IMR-90 (cell line): ENCODE results near the gene NKX1-1. TPM values are rescaled to one million over a fixed set of nuclear protein-coding genes. Genes with fewer than 3 reads are reported as not detected.

Experiments
- ATAC-seq: fragments of 200-7000 bp; cut with Tn5 transposase; 2 replicates; pipeline ENCODE4 v1.9.1; 2020; ENCODE audit warnings: low read depth, mild to moderate bottlenecking, moderate library complexity
- BruUV-seq: library from RNA; stranded (reverse); fragments of 400-500 nt; replicated peaks from 2 replicates; lab custom pipeline; 2021; lab: Mats Ljungman, UMichigan
- CTCF ChIA-PET: fragments of 300-600 bp; formaldehyde crosslinking; extraction: SDS; loops from one replicate; lab custom pipeline; 2021; ENCODE audit warnings: antibody characterized with exemption; lab: Yijun Ruan, JAX
- POLR2A ChIA-PET: fragments of 300-600 bp; sonication (Branson Sonifier 250); formaldehyde crosslinking; loops from one replicate; lab custom pipeline; 2022; ENCODE audit warnings: antibody characterized with exemption; ENCODE audit not compliant: unreplicated experiment; lab: Charles Lee
- DNase-seq: peaks from one replicate; pipeline ENCODE4 v3.0.0; 2013
- H2AFZ ChIP-seq: replicated peaks from 2 replicates; pipeline ENCODE3; 2013; ENCODE audit warnings: low read length, mild to moderate bottlenecking; ENCODE audit not compliant: poor library complexity
- H2AK5ac ChIP-seq: 2 replicates; pipeline ENCODE4 v1.6.1; 2013; ENCODE audit warnings: low read depth, low read length, inconsistent platforms
- H2AK9ac ChIP-seq: replicated peaks from 2 replicates; pipeline ENCODE3; 2013; ENCODE audit warnings: mild to moderate bottlenecking, low read depth, low read length, moderate library complexity; ENCODE audit not compliant: poor library complexity
- H2BK120ac ChIP-seq: 2 replicates; pipeline ENCODE4 v1.6.1; 2013; ENCODE audit warnings: low read depth, low read length, inconsistent platforms
- H2BK15ac ChIP-seq: 3 replicates; pipeline ENCODE4 v1.6.1; 2013; ENCODE audit warnings: low read depth, low read length, inconsistent platforms
- H2BK20ac ChIP-seq: 2 replicates; pipeline ENCODE4 v1.6.1; 2013; ENCODE audit warnings: low read depth, mild to moderate bottlenecking, inconsistent platforms, low read length, moderate library complexity
- H2BK5ac ChIP-seq: 2 replicates; pipeline ENCODE4 v1.6.1; 2013; ENCODE audit warnings: mild to moderate bottlenecking, low read depth, low read length, inconsistent platforms; ENCODE audit not compliant: poor library complexity, severe bottlenecking
- H3K14ac ChIP-seq: replicated peaks from 2 replicates; pipeline ENCODE4 v1.6.1; 2013; ENCODE audit warnings: low read depth, low read length, inconsistent platforms
- H3K18ac ChIP-seq: 2 replicates; pipeline ENCODE4 v1.6.1; 2013; ENCODE audit warnings: low read depth, low read length, control low read depth
- H3K23ac ChIP-seq: 2 replicates; pipeline ENCODE4 v1.6.1; 2013; ENCODE audit warnings: low read depth, low read length, inconsistent platforms
- H3K27ac ChIP-seq: 2 replicates; pipeline ENCODE4 v1.5.1; 2013; ENCODE audit warnings: mild to moderate bottlenecking, control low read depth, low read length; ENCODE audit not compliant: insufficient read depth
- H3K27me3 ChIP-seq: 2 replicates; pipeline ENCODE4 v1.6.1; 2013; ENCODE audit warnings: low read length; ENCODE audit not compliant: control insufficient read depth, insufficient read depth
- H3K36me3 ChIP-seq: 2 replicates; pipeline ENCODE4 v1.6.1; 2013; ENCODE audit warnings: low read length, mixed read lengths; ENCODE audit not compliant: control insufficient read depth, insufficient read depth
- H3K4ac ChIP-seq: 2 replicates; pipeline ENCODE4 v1.6.1; 2013; ENCODE audit warnings: low read depth, low read length, inconsistent platforms
- H3K4me1 ChIP-seq: 2 replicates; pipeline ENCODE4 v1.6.1; 2013; ENCODE audit warnings: low read length, mixed read lengths; ENCODE audit not compliant: control insufficient read depth, insufficient read depth
- H3K4me2 ChIP-seq: 2 replicates; pipeline ENCODE4 v1.6.1; 2013; ENCODE audit warnings: low read depth, mild to moderate bottlenecking, control low read depth, low read length, moderate library complexity
- H3K4me3 ChIP-seq: 2 replicates; pipeline ENCODE4 v1.5.1; 2013; ENCODE audit warnings: low read depth, mild to moderate bottlenecking, control low read depth, low read length, moderate library complexity; ENCODE audit not compliant: insufficient read depth
- H3K56ac ChIP-seq: 2 replicates; pipeline ENCODE4 v1.6.1; 2013; ENCODE audit warnings: low read length, inconsistent platforms; ENCODE audit not compliant: insufficient read depth; ENCODE audit errors: extremely low read depth
- H3K79me1 ChIP-seq, 2 experiments: 2 replicates each; pipeline ENCODE4 v1.6.1; 2013; ENCODE audit warnings: low read length in 2 of 2, inconsistent platforms in 1 of 2, low read depth in 1 of 2
- H3K9ac ChIP-seq: 2 replicates; pipeline ENCODE4 v1.6.1; 2013; ENCODE audit warnings: low read depth, low read length, control low read depth
- H3K9me1 ChIP-seq: 2 replicates; pipeline ENCODE4 v1.6.1; 2013; ENCODE audit warnings: low read length, inconsistent platforms; ENCODE audit not compliant: insufficient read depth
- H3K9me3 ChIP-seq: 2 replicates; pipeline ENCODE4 v1.6.1; 2013; ENCODE audit warnings: low read length; ENCODE audit not compliant: control insufficient read depth, insufficient read depth
- H4K20me1 ChIP-seq: 2 replicates; pipeline ENCODE4 v1.6.1; 2013; ENCODE audit warnings: low read length, inconsistent platforms; ENCODE audit not compliant: insufficient read depth
- H4K5ac ChIP-seq: 2 replicates; pipeline ENCODE4 v1.6.1; 2013; ENCODE audit warnings: mild to moderate bottlenecking, low read depth, low read length, control low read depth
- H4K8ac ChIP-seq, 2 experiments: 2 replicates each; pipeline ENCODE4 v1.6.1; 2013; ENCODE audit warnings: low read depth in 2 of 2, low read length in 2 of 2, control low read depth in 1 of 2, inconsistent platforms in 1 of 2
- H4K91ac ChIP-seq: 2 replicates; pipeline ENCODE4 v1.6.1; 2013; ENCODE audit warnings: low read depth, low read length, inconsistent platforms; ENCODE audit not compliant: insufficient read depth
- BHLHE40 ChIP-seq: fragments of 150-350 bp; IDR thresholded peaks from 2 replicates; pipeline ENCODE4 v1.6.1; 2016; ENCODE audit warnings: mild to moderate bottlenecking, low read depth, low read length
- CEBPB ChIP-seq: IDR thresholded peaks from 2 replicates; pipeline ENCODE4 v1.6.1; 2012; ENCODE audit warnings: low read depth, low read length, improper control_type of control experiment
- CHD1 ChIP-seq: IDR thresholded peaks from 2 replicates; pipeline ENCODE4 v1.6.1; 2012; ENCODE audit warnings: low read depth, low read length, improper control_type of control experiment
- FOS ChIP-seq: fragments of 150-350 bp; IDR thresholded peaks from 2 replicates; pipeline ENCODE4 v1.6.1; 2016; ENCODE audit warnings: low read depth, low read length
- MAFK ChIP-seq: IDR thresholded peaks from 2 replicates; pipeline ENCODE4 v1.6.1; 2012; ENCODE audit warnings: low read depth, low read length, improper control_type of control experiment
- MAZ ChIP-seq: IDR thresholded peaks from 2 replicates; pipeline ENCODE4 v1.6.1; 2012; ENCODE audit warnings: low read depth, mild to moderate bottlenecking, low read length, improper control_type of control experiment, moderate library complexity, borderline replicate concordance
- MXI1 ChIP-seq: IDR thresholded peaks from 2 replicates; pipeline ENCODE4 v1.6.1; 2012; ENCODE audit warnings: low read depth, mild to moderate bottlenecking, low read length, moderate library complexity, borderline replicate concordance
- NFE2L2 ChIP-seq: fragments of 150-350 bp; IDR thresholded peaks from 2 replicates; pipeline ENCODE4 v1.6.1; 2016; ENCODE audit warnings: low read depth, mild to moderate bottlenecking, low read length
- POLR2A ChIP-seq: IDR thresholded peaks from 2 replicates; pipeline ENCODE4 v1.6.1; 2012; ENCODE audit warnings: mild to moderate bottlenecking, low read depth, low read length
- RAD21 ChIP-seq: IDR thresholded peaks from 2 replicates; pipeline ENCODE4 v1.6.1; 2012; ENCODE audit warnings: low read length, improper control_type of control experiment
- RCOR1 ChIP-seq: IDR thresholded peaks from 2 replicates; pipeline ENCODE4 v1.6.1; 2012; ENCODE audit warnings: mild to moderate bottlenecking, low read length, improper control_type of control experiment; ENCODE audit not compliant: insufficient replicate concordance
- RFX5 ChIP-seq: IDR thresholded peaks from 2 replicates; pipeline ENCODE4 v1.8.0; 2012; ENCODE audit warnings: low read depth, mild to moderate bottlenecking, low read length, moderate library complexity
- SMC3 ChIP-seq: fragments of 150-350 bp; IDR thresholded peaks from 2 replicates; pipeline ENCODE4 v1.6.1; 2016; ENCODE audit warnings: low read depth, mild to moderate bottlenecking, antibody characterized with exemption, low read length, moderate library complexity
- WGBS, 2 experiments: methylation state at CpG; one replicate each; pipeline versions ENCODE4 v1.1.5 to v1.1.7; 2013; ENCODE audit warnings: missing lambda C conversion rate in 2 of 2; ENCODE audit not compliant: insufficient read length in 1 of 2; ENCODE audit errors: extremely low coverage in 2 of 2; 5-methylcytosine and 5-hydroxymethylcytosine counted together
- dilution Hi-C: fragments of 300-500 bp; cut with HindIII; formaldehyde crosslinking; loops from one replicate; pipeline ENCODE4 v1.14.3; 2018; ENCODE audit warnings: low sequenced_read_pairs; ENCODE audit not compliant: unreplicated experiment
- in situ Hi-C: fragments of 300-500 bp; cut with MboI; formaldehyde crosslinking; loops from 3 replicates; pipeline ENCODE4 v1.14.3; 2019; ENCODE audit warnings: low sequenced_read_pairs, inconsistent platforms, mixed read lengths
- intact Hi-C: fragments of 100-400 bp; cut with micrococcal nuclease; formaldehyde crosslinking; loops from 2 replicates; pipeline ENCODE4 v1.10.0; 2022
- polyA plus RNA-seq, 3 experiments: library from polyadenylated mRNA; depleted of rRNA; stranded (reverse); fragments of >200 nt; gene quantifications; 2 replicates each; pipeline ENCODE4 v1.2.3, GENCODE V29; 2012; ENCODE audit warnings: low replicate concordance in 1 of 3
- total RNA-seq: library from RNA; depleted of rRNA; stranded (reverse); fragments of >200 nt; gene quantifications from 2 replicates; pipeline ENCODE4 v1.2.3, GENCODE V29; 2012
- TF ChIP-seq, protein P1 (sequence below): fragments of 150-350 bp; IDR thresholded peaks from 2 replicates; pipeline ENCODE4 v1.6.1; 2016; ENCODE audit warnings: low read depth, mild to moderate bottlenecking, low read length, moderate library complexity, borderline replicate concordance
- TF ChIP-seq, protein P2 (sequence below): conservative IDR thresholded peaks from 2 replicates; pipeline ENCODE4 v1.5.1; 2012; ENCODE audit warnings: mild to moderate bottlenecking, low read depth, low read length, improper control_type of control experiment
- TF ChIP-seq, protein P3 (sequence below): fragments of 150-350 bp; IDR thresholded peaks from 2 replicates; pipeline ENCODE4 v1.6.1; 2017; ENCODE audit warnings: mild to moderate bottlenecking, antibody characterized with exemption, low read length, low read depth

NKX1-1 gene
- total and polyA plus RNA-seq, 2 of the 4 experiments (the other 2 are of a cell fraction), result not detected

DNA sequence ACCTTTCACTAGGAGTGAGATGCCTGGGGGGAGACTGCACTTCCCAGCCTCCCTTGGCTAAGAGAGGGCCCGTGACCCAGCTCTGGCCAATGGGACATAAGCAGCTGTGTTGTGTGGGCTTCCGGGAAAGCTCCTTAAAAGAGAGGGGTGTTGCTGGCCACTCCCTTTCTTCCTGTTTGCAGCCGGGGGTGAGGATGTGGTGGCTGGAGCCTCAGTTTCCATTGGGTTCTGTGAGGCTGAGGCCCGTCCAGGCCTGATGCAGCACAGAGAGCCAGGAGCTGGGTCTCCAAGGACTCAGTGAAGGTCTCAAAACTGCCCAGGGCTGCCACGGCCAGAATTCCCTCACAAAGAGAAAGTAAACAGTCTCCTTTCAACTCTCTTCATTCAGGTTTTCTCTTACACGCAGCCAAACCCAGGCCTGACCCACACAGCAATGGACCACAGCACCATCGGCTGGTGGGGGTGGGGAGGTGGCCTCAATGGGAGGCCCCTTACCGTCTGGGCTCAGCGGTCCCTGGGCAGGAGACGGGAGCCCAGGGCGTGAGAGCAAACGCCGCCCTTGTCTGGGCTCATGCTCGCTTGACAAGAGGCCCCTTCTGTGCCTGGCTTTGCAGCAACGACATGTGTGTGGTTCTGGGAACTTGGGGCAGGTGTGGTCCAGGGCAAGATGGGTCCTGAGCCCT is 6.6 kb downstream of the NKX1-1 start:
- H3K9me3 ChIP-seq, result peaks cover 23% of the 10 kb centered on the region
- no peak overlapping the region for H3K4me2 ChIP-seq
- TF ChIP-seq MXI1 (no peak), POLR2A (no peak), MAFK (no peak), CHD1 (no peak), RAD21 (no peak), MAZ (no peak), FOS (no peak), BHLHE40 (no peak), CEBPB (no peak), SMC3 (no peak), RCOR1 (no peak), NFE2L2 (no peak), RFX5 (no peak)
- TF ChIP-seq, protein P1, sequence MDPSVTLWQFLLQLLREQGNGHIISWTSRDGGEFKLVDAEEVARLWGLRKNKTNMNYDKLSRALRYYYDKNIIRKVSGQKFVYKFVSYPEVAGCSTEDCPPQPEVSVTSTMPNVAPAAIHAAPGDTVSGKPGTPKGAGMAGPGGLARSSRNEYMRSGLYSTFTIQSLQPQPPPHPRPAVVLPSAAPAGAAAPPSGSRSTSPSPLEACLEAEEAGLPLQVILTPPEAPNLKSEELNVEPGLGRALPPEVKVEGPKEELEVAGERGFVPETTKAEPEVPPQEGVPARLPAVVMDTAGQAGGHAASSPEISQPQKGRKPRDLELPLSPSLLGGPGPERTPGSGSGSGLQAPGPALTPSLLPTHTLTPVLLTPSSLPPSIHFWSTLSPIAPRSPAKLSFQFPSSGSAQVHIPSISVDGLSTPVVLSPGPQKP, result no peak
- TF ChIP-seq, protein P2, sequence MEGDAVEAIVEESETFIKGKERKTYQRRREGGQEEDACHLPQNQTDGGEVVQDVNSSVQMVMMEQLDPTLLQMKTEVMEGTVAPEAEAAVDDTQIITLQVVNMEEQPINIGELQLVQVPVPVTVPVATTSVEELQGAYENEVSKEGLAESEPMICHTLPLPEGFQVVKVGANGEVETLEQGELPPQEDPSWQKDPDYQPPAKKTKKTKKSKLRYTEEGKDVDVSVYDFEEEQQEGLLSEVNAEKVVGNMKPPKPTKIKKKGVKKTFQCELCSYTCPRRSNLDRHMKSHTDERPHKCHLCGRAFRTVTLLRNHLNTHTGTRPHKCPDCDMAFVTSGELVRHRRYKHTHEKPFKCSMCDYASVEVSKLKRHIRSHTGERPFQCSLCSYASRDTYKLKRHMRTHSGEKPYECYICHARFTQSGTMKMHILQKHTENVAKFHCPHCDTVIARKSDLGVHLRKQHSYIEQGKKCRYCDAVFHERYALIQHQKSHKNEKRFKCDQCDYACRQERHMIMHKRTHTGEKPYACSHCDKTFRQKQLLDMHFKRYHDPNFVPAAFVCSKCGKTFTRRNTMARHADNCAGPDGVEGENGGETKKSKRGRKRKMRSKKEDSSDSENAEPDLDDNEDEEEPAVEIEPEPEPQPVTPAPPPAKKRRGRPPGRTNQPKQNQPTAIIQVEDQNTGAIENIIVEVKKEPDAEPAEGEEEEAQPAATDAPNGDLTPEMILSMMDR, result no peak
- TF ChIP-seq, protein P3, sequence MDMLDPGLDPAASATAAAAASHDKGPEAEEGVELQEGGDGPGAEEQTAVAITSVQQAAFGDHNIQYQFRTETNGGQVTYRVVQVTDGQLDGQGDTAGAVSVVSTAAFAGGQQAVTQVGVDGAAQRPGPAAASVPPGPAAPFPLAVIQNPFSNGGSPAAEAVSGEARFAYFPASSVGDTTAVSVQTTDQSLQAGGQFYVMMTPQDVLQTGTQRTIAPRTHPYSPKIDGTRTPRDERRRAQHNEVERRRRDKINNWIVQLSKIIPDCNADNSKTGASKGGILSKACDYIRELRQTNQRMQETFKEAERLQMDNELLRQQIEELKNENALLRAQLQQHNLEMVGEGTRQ, result no peak
- H3K9me1 ChIP-seq, result no peaks in the 10 kb centered on the region
- WGBS, 2 experiments, result 85% methylated on average over 5 of the region's 15 CpGs; no CpG with 5 or more reads in 1 of the 2 experiments
- no peaks in the 10 kb centered on the region for H3K4me1 ChIP-seq
- H2BK15ac ChIP-seq, result no peak overlapping the region
- dilution Hi-C loops (no loop called here), in situ Hi-C loops (no loop called here), intact Hi-C loops (no loop called here)
- no peak overlapping the region for H3K23ac ChIP-seq
- no TSS peak for BruUV-seq
- H2BK20ac ChIP-seq, result no peak overlapping the region
- H3K14ac ChIP-seq, result no peak overlapping the region
- no peak overlapping the region for H3K4me3 ChIP-seq
- no peaks in the 10 kb centered on the region for H3K79me1 ChIP-seq
- no peaks in the 10 kb centered on the region for H4K20me1 ChIP-seq
- H4K5ac ChIP-seq, result no peak overlapping the region
- no peak overlapping the region for H2AFZ ChIP-seq
- H2AK5ac ChIP-seq, result no peak overlapping the region
- H3K36me3 ChIP-seq, result peaks cover 4% of the 10 kb centered on the region
- CTCF ChIA-PET, result no interaction called here
- no peak for DNase-seq
- no peak overlapping the region for H3K4ac ChIP-seq
- no peak overlapping the region for H3K27ac ChIP-seq
- no peak overlapping the region for H3K9ac ChIP-seq
- no peak overlapping the region for H3K18ac ChIP-seq
- POLR2A ChIA-PET, result no interaction called here
- ATAC-seq, result no peak
- H2AK9ac ChIP-seq, result no peak overlapping the region
- no peak overlapping the region for H3K56ac ChIP-seq
- no peak overlapping the region for H4K8ac ChIP-seq
- no peak overlapping the region for H2BK120ac ChIP-seq
- peaks cover 45% of the 10 kb centered on the region for H3K27me3 ChIP-seq
- H2BK5ac ChIP-seq, result no peak overlapping the region
- H4K91ac ChIP-seq, result no peak overlapping the region
